CD4-positive, alpha-beta T cell treated with Interleukin-12 subunit alpha and Interleukin-12 subunit beta, for 1 hour (primary cell): ENCODE results near the gene ACE.

Source experiments
- DNase-seq: peaks from one replicate; pipeline ENCODE4 v3.0.0-alpha.2; 2020

ACE gene

GRCh38 chr17:63475491-63476412, 1.1 kb upstream of the ACE start:
- DNase-seq: no peak

GRCh38 chr17:63476459-63476853, 405 bp upstream of the ACE start:
- peak; percentile 10 for DNase-seq

GRCh38 chr17:63477480-63478440, 899 bp downstream of the ACE start:
- DNase-seq: no peak

GRCh38 chr17:63478814-63479494, 2.1 kb downstream of the ACE start:
- DNase-seq: peak; percentile 82

- no peak for DNase-seq
Measured at GRCh38 chr17:63479495-63480184, 2.8 kb downstream of the ACE start.

- no peak for DNase-seq
Measured at GRCh38 chr17:63480192-63480784, 3.4 kb downstream of the ACE start.

- DNase-seq: no peak
Measured at GRCh38 chr17:63480826-63481487, 4.1 kb downstream of the ACE start.

- no peak for DNase-seq
Measured at GRCh38 chr17:63481488-63481870, 4.6 kb downstream of the ACE start.

- no peak for DNase-seq
Measured at GRCh38 chr17:63482509-63482908, 5.6 kb downstream of the ACE start.

- no peak for DNase-seq
Measured at GRCh38 chr17:63483038-63483437, 6.2 kb downstream of the ACE start.

GRCh38 chr17:63483655-63484575, 7.1 kb downstream of the ACE start:
- no peak for DNase-seq

GRCh38 chr17:63486317-63487013, 9.6 kb downstream of the ACE start:
- no peak for DNase-seq

- DNase-seq: no peak
Measured at GRCh38 chr17:63487014-63487339, 10.1 kb downstream of the ACE start.

GRCh38 chr17:63488851-63489250, 12.0 kb downstream of the ACE start:
- no peak for DNase-seq

GRCh38 chr17:63489291-63489690, 12.4 kb downstream of the ACE start:
- DNase-seq: no peak

GRCh38 chr17:63490329-63490728, 13.5 kb downstream of the ACE start:
- no peak for DNase-seq

- DNase-seq: no peak
Measured at GRCh38 chr17:63490858-63491400, 14.1 kb downstream of the ACE start.

GRCh38 chr17:63491413-63491812, 14.6 kb downstream of the ACE start:
- no peak for DNase-seq

- no peak for DNase-seq
Measured at GRCh38 chr17:63491977-63492618, 15.2 kb downstream of the ACE start.
